Naive thymus-derived CD8-positive, alpha-beta T cell (primary cell): Measurements from ENCODE around the gene ACTA1. TPM values are rescaled to one million over a fixed set of nuclear protein-coding genes. Genes with fewer than 3 reads are reported as not detected.

ENCODE experiments used
- ATAC-seq, 2 donors: fragments of 150-1000 bp; cut with Tn5 transposase in 1 of 2; sonication (Bioruptor Pico), chemical (Tn5 transposase) in 1 of 2; 1 replicate in 1 of 2; 2 replicates in 1 of 2; pipeline ENCODE4 v1.10.0; 2021; ENCODE audit warnings: mild to moderate bottlenecking in 2 of 2, moderate library complexity in 2 of 2
- POLR2A ChIA-PET: fragments of 350-600 bp; sonication (Branson Sonifier 250); formaldehyde crosslinking; loops from one replicate; lab custom pipeline; 2021; ENCODE audit warnings: antibody characterized with exemption; lab: Charles Lee
- DNase-seq, 10 donors: peaks; one replicate each; pipeline versions ENCODE4 v3.0.0 to v3.0.0-alpha.2; 2020 to 2022
- H3K27ac Mint-ChIP-seq, 10 donors: one replicate each; pipeline ENCODE4 v1.8.0; 2020 to 2022; ENCODE audit warnings: mild to moderate bottlenecking in 10 of 10, mixed read lengths in 10 of 10, moderate library complexity in 4 of 10, inconsistent platforms in 1 of 10
- H3K27me3 Mint-ChIP-seq, 5 donors: one replicate each; pipeline ENCODE4 v1.8.0; 2021 to 2022; ENCODE audit warnings: mixed read lengths in 5 of 5
- H3K36me3 Mint-ChIP-seq, 3 donors: one replicate each; pipeline ENCODE4 v1.8.0; 2020 to 2022; ENCODE audit warnings: mixed read lengths in 3 of 3, mild to moderate bottlenecking in 2 of 3, inconsistent platforms in 1 of 3
- H3K4me1 Mint-ChIP-seq, 4 donors: one replicate each; pipeline ENCODE4 v1.8.0; 2021 to 2022; ENCODE audit warnings: mixed read lengths in 4 of 4
- H3K4me3 Mint-ChIP-seq, 10 donors: one replicate each; pipeline ENCODE4 v1.8.0; 2020 to 2022; ENCODE audit warnings: mild to moderate bottlenecking in 10 of 10, mixed read lengths in 10 of 10, moderate library complexity in 6 of 10, inconsistent platforms in 1 of 10
- H3K9me3 Mint-ChIP-seq, 9 donors: one replicate each; pipeline ENCODE4 v1.8.0; 2020 to 2022; ENCODE audit warnings: mixed read lengths in 9 of 9, mild to moderate bottlenecking in 3 of 9, inconsistent platforms in 1 of 9, moderate library complexity in 1 of 9
- polyA plus RNA-seq, 3 donors: library from polyadenylated mRNA; unstranded; fragments of 300-500 nt; fragmentation: Illumina TruSeq; gene quantifications; one replicate each; pipeline ENCODE4 v1.2.3, GENCODE V29; 2021
- total RNA-seq, 8 experiments: library from RNA in 2 of 8; stranded (reverse) in 2 of 8; gene quantifications; one replicate each; pipeline ENCODE4 v1.2.3 and lab custom pipeline; 2021 to 2026

The ACTA1 gene
- total and polyA plus RNA-seq, 5 experiments from 2014 or later: 0.34 to 0.36 TPM; not detected in 3

DNA sequence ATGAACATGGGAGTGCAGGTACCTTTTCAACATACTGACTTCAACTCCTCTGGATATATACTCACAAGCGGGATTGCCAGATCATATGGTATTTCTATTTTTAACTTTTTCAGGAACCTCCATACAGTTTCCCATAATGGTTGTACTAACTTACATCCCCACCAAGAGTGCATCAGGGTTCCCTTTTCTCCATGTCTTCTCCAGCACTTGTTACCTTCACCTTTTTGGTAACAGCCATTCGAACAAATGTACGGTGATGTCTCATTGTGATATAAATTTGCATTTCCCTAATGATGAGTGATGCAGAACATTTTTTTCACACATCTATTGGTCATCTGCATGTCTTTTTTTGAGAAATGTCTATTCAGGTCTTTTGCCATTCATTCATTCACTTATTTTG lies 25.9 kb upstream of the ACTA1 start:
- H3K27ac Mint-ChIP-seq: no peak overlapping the region
- H3K27me3 Mint-ChIP-seq: no peaks in the 10 kb centered on the region
- DNase-seq (no peak), ATAC-seq (no peak)
- POLR2A ChIA-PET: no interaction called here
- no peaks in the 10 kb centered on the region for H3K9me3 Mint-ChIP-seq
- no peaks in the 10 kb centered on the region for H3K4me1 Mint-ChIP-seq
- H3K4me3 Mint-ChIP-seq: no peak overlapping the region
- peaks cover 6 to 92% (median 45%) of the 10 kb centered on the region in 3 donors for H3K36me3 Mint-ChIP-seq

DNA sequence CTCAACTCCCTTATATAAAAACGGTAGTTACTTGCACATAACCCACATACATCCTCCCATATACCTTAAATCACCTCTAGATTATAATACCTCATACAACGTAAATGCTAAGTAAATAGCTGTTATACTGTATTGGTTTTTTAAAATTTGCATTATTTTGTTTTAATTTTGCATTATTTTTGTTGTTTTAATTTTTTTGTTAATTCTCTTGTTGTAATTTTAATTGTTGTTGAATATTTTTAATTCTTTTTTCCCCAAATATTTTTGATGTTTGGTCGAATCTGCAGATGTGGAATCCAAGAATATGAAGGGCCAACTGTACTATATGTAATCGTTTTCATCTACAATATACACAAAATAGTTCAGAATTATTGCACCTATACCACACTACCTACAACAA lies 23.5 kb upstream of the ACTA1 start:
- H3K9me3 Mint-ChIP-seq: no peaks in the 10 kb centered on the region
- H3K4me1 Mint-ChIP-seq: no peaks in the 10 kb centered on the region
- ATAC-seq (no peak), DNase-seq (no peak)
- H3K27ac Mint-ChIP-seq: no peak overlapping the region
- no peak overlapping the region for H3K4me3 Mint-ChIP-seq
- H3K36me3 Mint-ChIP-seq: peaks cover 4 to 87% (median 38%) of the 10 kb centered on the region in 3 donors
- POLR2A ChIA-PET: no interaction called here
- no peaks in the 10 kb centered on the region for H3K27me3 Mint-ChIP-seq

DNA sequence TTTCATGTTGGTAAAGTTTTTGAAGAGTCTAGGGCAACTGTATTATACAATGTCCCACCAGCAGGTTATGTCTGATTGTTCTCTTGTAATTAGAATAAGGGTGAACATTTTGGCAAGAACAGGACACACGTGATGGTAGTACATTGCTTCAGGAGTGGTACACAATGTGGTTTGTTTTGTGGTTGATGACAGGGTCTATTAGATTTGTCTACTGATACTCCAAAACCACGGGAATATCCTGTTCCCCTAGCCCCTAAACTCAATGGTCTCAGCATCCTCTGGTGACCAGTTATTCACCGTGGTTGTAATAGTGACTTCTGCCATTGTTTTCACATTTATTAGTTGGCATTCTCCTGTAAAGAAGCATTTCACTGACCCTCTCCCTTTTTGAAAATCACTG lies 22.1 kb upstream of the ACTA1 start:
- Mint-ChIP-seq H3K27me3 (no peaks in the 10 kb centered on the region), H3K36me3 (peaks cover 4 to 87% (median 30%) of the 10 kb centered on the region in 3 donors), H3K4me1 (no peaks in the 10 kb centered on the region), H3K27ac (peak overlapping the region in 2 of 10 donors; percentile 20 to 52), H3K4me3 (no peak overlapping the region), H3K9me3 (no peaks in the 10 kb centered on the region)
- POLR2A ChIA-PET: no interaction called here
- ATAC-seq (no peak), DNase-seq (no peak)

DNA sequence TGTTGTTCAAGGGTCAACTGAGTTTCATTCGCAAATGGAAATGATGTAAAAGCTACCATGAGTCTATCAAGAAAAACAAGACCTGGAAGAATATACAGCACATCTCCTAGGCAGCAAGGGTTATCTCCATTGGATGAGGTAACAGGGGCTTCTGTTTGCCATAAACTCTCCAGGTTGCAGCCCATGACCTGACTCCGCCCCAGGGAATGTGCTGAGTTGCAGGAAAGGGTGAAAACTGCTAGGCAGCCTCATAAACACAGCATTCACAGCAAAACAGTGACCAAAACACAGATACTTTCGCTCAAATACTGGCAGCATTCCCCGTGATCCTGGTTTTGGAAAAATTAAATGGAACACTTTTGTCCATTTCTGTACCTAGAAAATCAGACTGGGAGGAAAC lies 20.2 kb upstream of the ACTA1 start:
- H3K36me3 Mint-ChIP-seq: peaks cover 0 to 83% (median 20%) of the 10 kb centered on the region in 3 donors
- ATAC-seq (no peak), DNase-seq (no peak)
- no peaks in the 10 kb centered on the region for H3K4me1 Mint-ChIP-seq
- POLR2A ChIA-PET: no interaction called here
- H3K9me3 Mint-ChIP-seq: no peaks in the 10 kb centered on the region
- H3K27ac Mint-ChIP-seq: no peak overlapping the region
- no peaks in the 10 kb centered on the region for H3K27me3 Mint-ChIP-seq
- H3K4me3 Mint-ChIP-seq: no peak overlapping the region

DNA sequence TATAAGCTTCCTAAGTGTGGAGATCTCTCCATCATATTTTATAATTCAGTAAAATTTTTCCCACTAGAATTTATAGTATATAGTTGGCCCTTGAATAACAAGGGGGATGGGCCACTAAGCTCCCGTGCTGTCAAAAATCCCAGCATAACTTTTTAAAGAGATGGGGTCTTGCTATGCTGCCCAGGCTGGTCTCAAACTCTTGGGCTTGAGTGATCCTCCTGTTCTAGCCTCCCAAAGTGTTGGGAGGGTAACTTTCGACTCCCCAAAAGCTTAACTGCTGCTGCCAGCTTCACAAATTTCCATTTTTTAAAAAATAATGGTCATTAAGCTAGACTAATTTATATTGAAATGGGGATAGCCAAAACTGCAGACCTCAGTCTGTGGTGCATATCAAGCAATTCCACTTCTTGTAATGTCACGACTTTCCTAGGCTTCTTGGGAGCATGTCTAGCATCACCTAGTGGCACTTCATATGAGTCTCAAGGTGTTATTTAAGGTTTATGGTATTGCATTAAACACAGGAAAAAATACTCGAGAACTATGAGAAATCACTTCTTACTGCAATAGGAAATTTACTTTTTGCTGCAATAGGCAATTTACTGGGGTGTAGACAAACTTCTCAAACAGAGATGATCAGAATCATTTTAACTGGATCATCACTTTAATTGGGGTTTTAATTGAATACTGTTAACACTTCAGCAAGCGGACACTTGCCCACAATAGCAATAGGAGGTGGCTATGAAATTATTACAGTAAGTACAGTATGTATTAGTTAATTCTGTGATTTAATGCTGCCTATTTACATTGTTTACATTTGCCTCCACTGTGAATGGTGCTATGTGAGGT lies 19.3 kb upstream of the ACTA1 start:
- no peaks in the 10 kb centered on the region for H3K9me3 Mint-ChIP-seq
- POLR2A ChIA-PET: no interaction called here
- peak overlapping the region in 1 of 10 donors; percentile 52 for H3K27ac Mint-ChIP-seq
- peaks cover 0 to 85% (median 24%) of the 10 kb centered on the region in 3 donors for H3K36me3 Mint-ChIP-seq
- H3K4me3 Mint-ChIP-seq: no peak overlapping the region
- no peaks in the 10 kb centered on the region for H3K27me3 Mint-ChIP-seq
- no peaks in the 10 kb centered on the region for H3K4me1 Mint-ChIP-seq
- ATAC-seq: no peak
- DNase-seq: no peak

DNA sequence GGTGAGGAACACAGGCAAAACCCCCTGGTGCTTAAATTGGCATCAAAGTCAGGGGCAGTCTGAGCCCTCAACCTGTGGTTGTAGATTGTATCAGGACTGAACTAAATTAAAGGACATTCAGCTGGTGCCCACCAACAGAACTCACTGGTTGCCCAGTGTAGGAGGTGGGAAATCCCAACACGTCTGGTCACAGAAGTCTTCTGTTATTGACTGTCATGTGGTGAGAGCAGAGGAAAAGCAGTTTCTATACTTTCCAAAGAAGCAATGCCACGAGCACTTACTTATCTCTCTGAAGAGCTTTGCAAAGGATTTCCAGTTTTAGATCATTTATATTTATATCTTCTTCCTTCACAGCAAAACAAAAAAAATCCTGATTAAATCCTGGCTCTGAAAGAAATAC lies 15.0 kb upstream of the ACTA1 start:
- H3K9me3 Mint-ChIP-seq: no peaks in the 10 kb centered on the region
- DNase-seq: no peak
- H3K27me3 Mint-ChIP-seq: no peaks in the 10 kb centered on the region
- POLR2A ChIA-PET: no interaction called here
- no peaks in the 10 kb centered on the region for H3K4me1 Mint-ChIP-seq
- no peak overlapping the region for H3K4me3 Mint-ChIP-seq
- H3K27ac Mint-ChIP-seq: no peak overlapping the region
- peaks cover 0 to 84% (median 29%) of the 10 kb centered on the region in 3 donors for H3K36me3 Mint-ChIP-seq
- no peak for ATAC-seq

DNA sequence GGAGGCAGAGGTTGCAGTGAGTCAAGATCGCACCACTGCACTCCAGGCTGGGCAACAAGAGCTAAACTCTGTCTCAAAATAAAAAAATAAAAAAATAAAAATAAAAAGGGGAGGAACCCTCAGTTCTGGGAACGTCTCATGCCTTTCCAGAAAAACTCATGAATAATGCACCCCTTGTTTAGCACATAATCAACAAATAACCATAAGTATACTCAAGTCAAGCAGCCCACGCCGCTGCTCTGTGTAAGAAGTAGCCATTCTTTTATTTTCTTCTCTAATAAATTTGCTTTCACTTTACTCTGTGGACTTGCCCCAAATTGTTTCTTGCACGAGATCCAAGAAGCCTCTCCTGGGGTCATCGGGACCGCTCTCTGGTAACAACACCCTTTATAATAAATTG lies 14.5 kb upstream of the ACTA1 start:
- H3K36me3 Mint-ChIP-seq: peaks cover 0 to 82% (median 29%) of the 10 kb centered on the region in 3 donors
- H3K27ac Mint-ChIP-seq: peak overlapping the region in 1 of 10 donors; percentile 51
- H3K9me3 Mint-ChIP-seq: no peaks in the 10 kb centered on the region
- H3K4me3 Mint-ChIP-seq: no peak overlapping the region
- POLR2A ChIA-PET: no interaction called here
- H3K4me1 Mint-ChIP-seq: no peaks in the 10 kb centered on the region
- no peaks in the 10 kb centered on the region for H3K27me3 Mint-ChIP-seq
- DNase-seq: no peak
- ATAC-seq: no peak

DNA sequence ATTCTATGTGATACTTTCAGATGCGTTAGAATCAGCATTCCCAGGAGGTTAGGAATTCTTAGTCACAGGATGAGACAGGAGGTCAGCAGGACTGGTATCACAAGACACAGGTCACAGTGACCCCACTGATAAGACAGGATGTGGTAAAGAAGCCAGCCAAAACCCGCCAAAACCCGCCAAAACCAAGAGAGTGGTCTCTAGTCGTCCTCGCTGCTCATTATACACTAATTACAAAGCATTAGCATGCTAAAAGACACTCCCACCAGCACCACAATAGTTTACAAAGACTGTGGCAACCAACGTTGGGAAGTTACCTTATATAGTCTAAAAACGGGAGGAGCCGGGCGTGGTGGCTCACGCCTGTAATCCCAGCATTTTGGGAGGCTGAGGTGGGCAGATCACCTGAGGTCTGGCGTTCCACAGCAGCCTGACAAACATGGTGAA lies 13.9 kb upstream of the ACTA1 start:
- Mint-ChIP-seq H3K27ac (peak overlapping the region in 1 of 10 donors; percentile 28), H3K9me3 (no peaks in the 10 kb centered on the region), H3K4me1 (no peaks in the 10 kb centered on the region), H3K36me3 (peaks cover 0 to 84% (median 29%) of the 10 kb centered on the region in 3 donors), H3K27me3 (no peaks in the 10 kb centered on the region), H3K4me3 (no peak overlapping the region)
- no peak for DNase-seq
- POLR2A ChIA-PET: no interaction called here
- ATAC-seq: no peak

DNA sequence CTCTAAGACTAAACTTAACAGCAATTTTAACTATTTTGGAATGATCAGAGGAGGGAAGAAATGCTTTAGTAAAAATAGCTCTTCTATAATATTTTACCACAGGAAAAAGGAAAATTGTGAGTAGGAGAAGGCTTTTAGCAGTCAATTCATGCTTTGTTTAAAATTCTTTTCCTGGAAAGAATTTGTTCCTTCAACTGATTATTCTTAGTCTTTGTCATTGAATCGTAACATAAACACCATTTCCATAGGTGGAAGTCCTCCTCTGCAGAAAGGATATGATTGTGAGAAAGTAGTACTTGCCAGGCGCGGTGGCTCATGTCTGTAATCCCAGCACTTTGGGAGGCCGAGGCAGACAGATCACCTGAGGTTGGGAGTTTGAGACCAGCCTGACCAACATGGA lies 11.9 kb upstream of the ACTA1 start:
- Mint-ChIP-seq H3K4me1 (no peaks in the 10 kb centered on the region), H3K9me3 (no peaks in the 10 kb centered on the region), H3K27me3 (no peaks in the 10 kb centered on the region), H3K27ac (no peak overlapping the region), H3K36me3 (peaks cover 0 to 87% (median 24%) of the 10 kb centered on the region in 3 donors), H3K4me3 (no peak overlapping the region)
- DNase-seq (no peak), ATAC-seq (no peak)
- POLR2A ChIA-PET: no interaction called here

DNA sequence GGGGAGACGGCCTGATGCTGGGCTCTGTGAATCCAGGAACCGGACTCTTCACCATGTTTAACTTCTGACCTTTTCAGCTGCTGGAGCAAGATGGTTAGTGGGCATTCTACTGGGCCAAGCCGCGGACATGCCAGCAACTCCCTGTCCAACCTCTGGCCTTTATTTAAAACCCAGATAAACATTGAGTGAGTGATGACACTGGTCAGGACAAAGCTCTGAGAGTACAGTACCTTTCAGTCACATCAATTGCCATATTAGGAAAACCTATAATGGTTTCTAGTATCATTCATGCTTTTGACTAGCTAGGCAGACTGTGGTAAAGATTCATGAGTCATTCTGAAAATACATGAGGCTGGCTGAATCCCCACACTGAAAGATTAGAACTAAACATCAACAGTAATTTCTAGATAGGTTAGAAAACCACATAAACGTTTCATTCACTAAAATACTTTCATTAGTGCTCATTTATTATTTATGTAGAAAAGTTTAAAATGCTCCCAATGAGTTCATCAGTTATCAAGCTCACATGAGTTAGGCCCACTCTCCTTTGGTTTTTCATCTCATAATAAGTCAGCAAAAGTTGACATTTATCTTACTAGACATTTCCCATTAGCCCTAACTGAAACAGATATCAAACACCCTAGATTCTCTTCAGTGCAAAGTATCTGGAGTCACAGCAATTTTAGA lies 7.1 kb upstream of the ACTA1 start:
- Mint-ChIP-seq H3K27ac (peak overlapping the region in 1 of 10 donors; percentile 74), H3K36me3 (peaks cover 4 to 61% (median 14%) of the 10 kb centered on the region in 3 donors), H3K27me3 (peaks cover 0 to 2% (median 0%) of the 10 kb centered on the region in 5 donors), H3K4me3 (peak overlapping the region in 1 of 10 donors; percentile 10), H3K9me3 (no peaks in the 10 kb centered on the region), H3K4me1 (no peaks in the 10 kb centered on the region)
- ATAC-seq (no peak), DNase-seq (no peak)
- POLR2A ChIA-PET: no interaction called here

DNA sequence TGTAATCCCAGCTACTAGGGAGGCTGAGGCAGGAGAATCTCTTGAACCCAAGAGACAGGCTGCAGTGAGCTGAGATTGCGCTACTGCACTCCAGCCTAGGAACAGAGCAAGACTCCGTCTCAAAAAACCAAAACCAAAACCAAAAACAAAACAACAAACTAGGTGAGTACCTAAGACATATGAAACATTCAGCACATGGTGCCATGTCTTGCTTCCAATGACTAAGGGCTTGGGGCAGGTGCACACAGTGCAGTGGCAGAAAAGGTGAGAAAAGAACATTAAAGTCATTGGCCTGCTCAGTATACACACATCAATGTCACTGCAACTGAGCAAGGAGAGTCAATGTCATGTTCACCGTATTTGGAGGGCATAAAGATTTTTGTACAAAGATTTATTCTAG lies 4.1 kb upstream of the ACTA1 start:
- H3K4me1 Mint-ChIP-seq: peaks cover 0 to 6% (median 5%) of the 10 kb centered on the region in 4 donors
- no peak overlapping the region for H3K4me3 Mint-ChIP-seq
- POLR2A ChIA-PET: no interaction called here
- DNase-seq (no peak), ATAC-seq (no peak)
- H3K36me3 Mint-ChIP-seq: peaks cover 4 to 37% (median 7%) of the 10 kb centered on the region in 3 donors
- H3K9me3 Mint-ChIP-seq: no peaks in the 10 kb centered on the region
- H3K27ac Mint-ChIP-seq: no peak overlapping the region
- H3K27me3 Mint-ChIP-seq: peaks cover 7 to 26% (median 14%) of the 10 kb centered on the region in 5 donors

DNA sequence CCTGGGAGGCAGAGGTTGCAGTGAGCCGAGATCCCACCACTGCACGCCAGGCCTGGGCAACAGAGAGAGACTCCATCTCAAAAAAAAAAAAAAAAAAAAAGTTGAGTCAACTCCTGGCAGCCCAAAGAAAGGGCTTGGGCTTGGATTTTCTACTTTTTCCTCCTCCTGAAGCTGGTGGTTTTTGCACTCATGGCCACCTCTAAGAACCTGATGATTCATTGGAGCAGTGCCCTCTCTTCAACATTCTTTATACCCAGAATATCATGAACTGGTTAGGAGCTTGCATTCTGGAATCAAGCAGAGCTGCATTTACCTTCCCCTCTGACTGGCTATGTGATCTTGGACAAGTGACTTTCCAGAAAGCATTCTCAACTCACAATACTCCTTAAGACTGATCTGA lies 3.5 kb upstream of the ACTA1 start:
- POLR2A ChIA-PET: no interaction called here
- H3K4me1 Mint-ChIP-seq: peaks cover 0 to 9% (median 7%) of the 10 kb centered on the region in 4 donors
- peaks cover 9 to 32% (median 14%) of the 10 kb centered on the region in 5 donors for H3K27me3 Mint-ChIP-seq
- H3K9me3 Mint-ChIP-seq: no peaks in the 10 kb centered on the region
- H3K4me3 Mint-ChIP-seq: no peak overlapping the region
- no peak for ATAC-seq
- H3K27ac Mint-ChIP-seq: no peak overlapping the region
- peaks cover 4 to 32% (median 7%) of the 10 kb centered on the region in 3 donors for H3K36me3 Mint-ChIP-seq
- DNase-seq: no peak

DNA sequence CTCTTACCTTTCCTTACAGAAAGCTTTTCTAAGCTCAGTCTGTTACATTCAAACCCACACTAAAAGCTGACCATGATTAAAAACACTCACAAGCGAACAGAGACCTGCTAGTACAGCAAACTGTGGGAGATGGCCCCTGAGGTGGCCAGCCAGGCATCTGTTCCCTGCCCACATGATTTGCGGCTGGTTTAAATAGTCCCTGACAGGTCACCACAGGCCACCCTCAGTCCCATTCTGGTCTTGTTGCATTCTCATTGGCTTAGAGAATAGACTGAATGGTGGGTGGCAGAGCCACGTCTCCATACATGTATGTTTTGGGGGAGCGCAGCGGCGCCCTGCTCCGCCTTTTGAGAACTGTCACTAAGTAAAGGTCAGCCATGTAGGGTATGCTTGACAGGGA lies 2.3 kb upstream of the ACTA1 start:
- Mint-ChIP-seq H3K4me1 (peaks cover 3 to 20% (median 15%) of the 10 kb centered on the region in 4 donors), H3K27me3 (peaks cover 14 to 44% (median 19%) of the 10 kb centered on the region in 5 donors), H3K36me3 (peaks cover 7 to 20% (median 7%) of the 10 kb centered on the region in 3 donors), H3K9me3 (peaks cover 0 to 2% (median 0%) of the 10 kb centered on the region in 9 donors), H3K27ac (no peak overlapping the region), H3K4me3 (no peak overlapping the region)
- ATAC-seq (no peak), DNase-seq (no peak)
- POLR2A ChIA-PET: no interaction called here
